WTC11 (cell line): ENCODE measurements around the gene EYS. TPM values are rescaled to one million over a fixed set of nuclear protein-coding genes. Genes with fewer than 3 reads are reported as not detected.

Experiments
- ATAC-seq: fragments of 200-7000 bp; cut with Tn5 transposase; 2 replicates; pipeline ENCODE4 v1.10.0; 2021; ENCODE audit warnings: mild to moderate bottlenecking, moderate library complexity
- CTCF ChIA-PET: fragments of 300-600 bp; sonication (Branson Sonifier 250); formaldehyde crosslinking; loops from one replicate; lab custom pipeline; 2021; ENCODE audit warnings: antibody characterized with exemption; lab: Charles Lee
- POLR2A ChIA-PET: fragments of 350-600 bp; sonication (Branson Sonifier 250); formaldehyde crosslinking; loops from one replicate; lab custom pipeline; 2021; ENCODE audit warnings: antibody characterized with exemption; lab: Charles Lee
- DNase-seq: peaks from one replicate; pipeline ENCODE4 v3.0.0; 2021; ENCODE audit warnings: low spot score
- H3K27ac Mint-ChIP-seq: 2 replicates; pipeline ENCODE4 v1.8.0; 2021; ENCODE audit warnings: mixed read lengths
- H3K27me3 Mint-ChIP-seq: 2 replicates; pipeline ENCODE4 v1.8.0; 2021; ENCODE audit warnings: low read depth, mild to moderate bottlenecking, moderate library complexity, mixed read lengths
- H3K36me3 Mint-ChIP-seq: 2 replicates; pipeline ENCODE4 v1.8.0; 2021; ENCODE audit warnings: mixed read lengths
- H3K4me1 Mint-ChIP-seq: 2 replicates; pipeline ENCODE4 v1.8.0; 2022; ENCODE audit warnings: mixed read lengths
- H3K4me3 Mint-ChIP-seq: 2 replicates; pipeline ENCODE4 v1.8.0; 2021; ENCODE audit warnings: mild to moderate bottlenecking, moderate library complexity, mixed read lengths
- H3K9me3 Mint-ChIP-seq: 2 replicates; pipeline ENCODE4 v1.8.0; 2021; ENCODE audit warnings: mixed read lengths
- ELF4 ChIP-seq: sonication (generic); formaldehyde crosslinking; IDR thresholded peaks from 2 replicates; pipeline ENCODE4 v1.8.1; 2022; ENCODE audit warnings: low read depth, mild to moderate bottlenecking, moderate library complexity, missing genetic modification reagents
- EMX1 ChIP-seq: fragments of 250-450 bp; sonication (Bioruptor Pico); IDR thresholded peaks from 2 replicates; pipeline ENCODE4 v1.8.0; 2021; ENCODE audit warnings: mild to moderate bottlenecking
- ETV6 ChIP-seq: sonication (generic); formaldehyde crosslinking; IDR thresholded peaks from 2 replicates; pipeline ENCODE4 v1.8.1; 2022; ENCODE audit warnings: mild to moderate bottlenecking, missing genetic modification reagents
- FOXJ3 ChIP-seq: sonication (generic); formaldehyde crosslinking; IDR thresholded peaks from 2 replicates; pipeline ENCODE4 v1.9.0; 2021; ENCODE audit warnings: missing genetic modification reagents, mild to moderate bottlenecking, borderline replicate concordance
- JAZF1 ChIP-seq: fragments of 250-450 bp; sonication (Bioruptor Pico); IDR thresholded peaks from 2 replicates; pipeline ENCODE4 v1.9.0; 2021; ENCODE audit warnings: moderate library complexity, mild to moderate bottlenecking, inconsistent platforms
- KAT7 ChIP-seq: sonication (generic); formaldehyde crosslinking; IDR thresholded peaks from 2 replicates; pipeline ENCODE4 v1.8.1; 2023; ENCODE audit warnings: missing genetic modification reagents, mild to moderate bottlenecking, borderline replicate concordance
- NFATC4 ChIP-seq: fragments of 250-450 bp; sonication (Bioruptor Pico); IDR thresholded peaks from 2 replicates; pipeline ENCODE4 v1.9.0; 2021; ENCODE audit warnings: mild to moderate bottlenecking
- NFE2L1 ChIP-seq: sonication (generic); formaldehyde crosslinking; IDR thresholded peaks from 2 replicates; pipeline ENCODE4 v1.8.1; 2023; ENCODE audit warnings: missing genetic modification reagents
- NR2C2 ChIP-seq: sonication (generic); formaldehyde crosslinking; IDR thresholded peaks from 2 replicates; pipeline ENCODE4 v1.8.0; 2022; ENCODE audit warnings: mild to moderate bottlenecking, missing genetic modification reagents
- RELA ChIP-seq: sonication (generic); formaldehyde crosslinking; IDR thresholded peaks from 2 replicates; pipeline ENCODE4 v1.8.1; 2022; ENCODE audit warnings: missing genetic modification reagents, mild to moderate bottlenecking, borderline replicate concordance
- TEAD1 ChIP-seq: sonication (generic); formaldehyde crosslinking; IDR thresholded peaks from 2 replicates; pipeline ENCODE4 v1.8.0; 2022; ENCODE audit warnings: mild to moderate bottlenecking, missing genetic modification reagents
- TP53 ChIP-seq: sonication (generic); formaldehyde crosslinking; IDR thresholded peaks from 2 replicates; pipeline ENCODE4 v1.8.1; 2023; ENCODE audit warnings: mild to moderate bottlenecking, missing genetic modification reagents
- ZNF317 ChIP-seq: sonication (generic); formaldehyde crosslinking; IDR thresholded peaks from 2 replicates; pipeline ENCODE4 v1.8.1; 2023; ENCODE audit warnings: low read depth, mild to moderate bottlenecking, moderate library complexity, missing genetic modification reagents, borderline replicate concordance
- ZNF396 ChIP-seq: fragments of 250-450 bp; sonication (Bioruptor Pico); IDR thresholded peaks from 2 replicates; pipeline ENCODE4 v1.8.0; 2021; ENCODE audit warnings: mild to moderate bottlenecking, moderate library complexity, borderline replicate concordance
- ZNF416 ChIP-seq: fragments of 250-450 bp; sonication (Bioruptor Pico); IDR thresholded peaks from 2 replicates; pipeline ENCODE4 v1.9.0; 2021; ENCODE audit warnings: mild to moderate bottlenecking, inconsistent platforms
- ZNF423 ChIP-seq: fragments of 250-450 bp; sonication (Bioruptor Pico); IDR thresholded peaks from 2 replicates; pipeline ENCODE4 v2.1.2; 2022; ENCODE audit warnings: mild to moderate bottlenecking, moderate library complexity
- ZNF671 ChIP-seq: fragments of 250-450 bp; sonication (Bioruptor Pico); IDR thresholded peaks from 2 replicates; pipeline ENCODE4 v1.8.0; 2021; ENCODE audit warnings: mild to moderate bottlenecking
- total RNA-seq: library from RNA; stranded (reverse); gene quantifications from 3 replicates; pipeline ENCODE4 v1.2.3, GENCODE V29; 2021
- TF ChIP-seq, protein P1 (sequence below): sonication (generic); formaldehyde crosslinking; IDR thresholded peaks from 2 replicates; pipeline ENCODE4 v1.8.1; 2022; ENCODE audit warnings: mild to moderate bottlenecking, missing genetic modification reagents, moderate library complexity, borderline replicate concordance
- TF ChIP-seq, protein P2 (sequence below): sonication (generic); formaldehyde crosslinking; IDR thresholded peaks from 2 replicates; pipeline ENCODE4 v1.8.1; 2023; ENCODE audit warnings: mild to moderate bottlenecking, missing genetic modification reagents
- TF ChIP-seq, protein P3 (sequence below): sonication (generic); formaldehyde crosslinking; IDR thresholded peaks from 2 replicates; pipeline ENCODE4 v1.8.0; 2022; ENCODE audit warnings: mild to moderate bottlenecking, missing genetic modification reagents
- TF ChIP-seq, protein P4 (sequence below): sonication (generic); formaldehyde crosslinking; IDR thresholded peaks from 2 replicates; pipeline ENCODE4 v1.8.1; 2022; ENCODE audit warnings: low read depth, missing genetic modification reagents, borderline replicate concordance
- TF ChIP-seq, protein P5 (sequence below): fragments of 250-450 bp; sonication (Bioruptor Pico); conservative IDR thresholded peaks from 2 replicates; pipeline ENCODE4 v1.9.0; 2021; ENCODE audit warnings: mild to moderate bottlenecking
- TF ChIP-seq, protein P6 (sequence below): sonication (generic); formaldehyde crosslinking; IDR thresholded peaks from 2 replicates; pipeline ENCODE4 v1.8.0; 2023; ENCODE audit warnings: missing genetic modification reagents

EYS gene
- total RNA-seq, 1 experiment from 2014 or later = not detected

DNA sequence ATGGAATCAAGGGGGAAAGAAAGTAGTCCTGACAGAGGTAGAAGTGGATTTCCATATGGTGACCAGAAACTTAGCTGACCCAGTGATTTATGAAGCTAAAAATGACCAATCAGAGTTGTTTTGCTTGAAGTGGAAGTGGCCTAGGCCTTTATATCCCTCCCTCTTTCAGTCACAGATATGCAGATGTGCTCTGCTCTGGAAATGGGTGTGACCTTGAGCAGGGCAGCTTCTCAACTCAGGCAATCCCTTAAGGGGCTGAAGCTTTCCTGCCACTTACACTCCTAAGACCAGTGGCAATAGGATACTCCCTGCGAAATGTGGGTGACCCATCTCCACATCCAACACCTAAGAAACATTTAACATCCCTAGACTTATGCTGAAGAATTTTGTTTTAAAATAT is 256.6 kb downstream of the EYS start (continued):
- TF ChIP-seq, protein P1, sequence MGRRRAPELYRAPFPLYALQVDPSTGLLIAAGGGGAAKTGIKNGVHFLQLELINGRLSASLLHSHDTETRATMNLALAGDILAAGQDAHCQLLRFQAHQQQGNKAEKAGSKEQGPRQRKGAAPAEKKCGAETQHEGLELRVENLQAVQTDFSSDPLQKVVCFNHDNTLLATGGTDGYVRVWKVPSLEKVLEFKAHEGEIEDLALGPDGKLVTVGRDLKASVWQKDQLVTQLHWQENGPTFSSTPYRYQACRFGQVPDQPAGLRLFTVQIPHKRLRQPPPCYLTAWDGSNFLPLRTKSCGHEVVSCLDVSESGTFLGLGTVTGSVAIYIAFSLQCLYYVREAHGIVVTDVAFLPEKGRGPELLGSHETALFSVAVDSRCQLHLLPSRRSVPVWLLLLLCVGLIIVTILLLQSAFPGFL (CRISPR knock-in tag) = no peak
- TF ChIP-seq, protein P2, sequence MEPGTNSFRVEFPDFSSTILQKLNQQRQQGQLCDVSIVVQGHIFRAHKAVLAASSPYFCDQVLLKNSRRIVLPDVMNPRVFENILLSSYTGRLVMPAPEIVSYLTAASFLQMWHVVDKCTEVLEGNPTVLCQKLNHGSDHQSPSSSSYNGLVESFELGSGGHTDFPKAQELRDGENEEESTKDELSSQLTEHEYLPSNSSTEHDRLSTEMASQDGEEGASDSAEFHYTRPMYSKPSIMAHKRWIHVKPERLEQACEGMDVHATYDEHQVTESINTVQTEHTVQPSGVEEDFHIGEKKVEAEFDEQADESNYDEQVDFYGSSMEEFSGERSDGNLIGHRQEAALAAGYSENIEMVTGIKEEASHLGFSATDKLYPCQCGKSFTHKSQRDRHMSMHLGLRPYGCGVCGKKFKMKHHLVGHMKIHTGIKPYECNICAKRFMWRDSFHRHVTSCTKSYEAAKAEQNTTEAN (CRISPR knock-in tag) = no peak
- no peak for TF ChIP-seq ELF4 (CRISPR knock-in tag)
- no peak for TF ChIP-seq KAT7

DNA sequence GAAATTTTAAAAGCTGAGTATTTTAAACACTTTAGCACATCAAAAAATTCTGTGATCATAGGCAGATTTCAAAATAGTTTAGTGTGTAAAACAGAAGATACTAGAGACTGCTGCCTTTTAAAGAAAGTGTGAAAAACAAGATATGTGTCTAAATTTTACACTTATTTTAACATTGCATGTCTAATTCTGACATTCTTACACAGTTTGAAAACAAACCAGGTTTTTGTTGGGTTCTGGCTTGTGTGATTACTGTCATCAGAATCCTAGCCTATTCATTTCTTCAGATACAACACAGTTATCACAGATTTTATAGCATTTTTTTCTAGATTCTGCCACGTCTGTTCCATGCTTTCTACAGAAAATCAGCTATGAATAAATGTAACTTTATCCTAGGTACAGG is 257.1 kb downstream of the EYS start:
- Mint-ChIP-seq H3K27me3 (no peaks in the 10 kb centered on the region), H3K9me3 (peaks cover 35% of the 10 kb centered on the region), H3K4me1 (peaks cover 32% of the 10 kb centered on the region), H3K4me3 (no peak overlapping the region), H3K27ac (no peak overlapping the region), H3K36me3 (peaks cover 15% of the 10 kb centered on the region)
- TF ChIP-seq, protein P1 (CRISPR knock-in tag) = no peak
- TF ChIP-seq, protein P3, sequence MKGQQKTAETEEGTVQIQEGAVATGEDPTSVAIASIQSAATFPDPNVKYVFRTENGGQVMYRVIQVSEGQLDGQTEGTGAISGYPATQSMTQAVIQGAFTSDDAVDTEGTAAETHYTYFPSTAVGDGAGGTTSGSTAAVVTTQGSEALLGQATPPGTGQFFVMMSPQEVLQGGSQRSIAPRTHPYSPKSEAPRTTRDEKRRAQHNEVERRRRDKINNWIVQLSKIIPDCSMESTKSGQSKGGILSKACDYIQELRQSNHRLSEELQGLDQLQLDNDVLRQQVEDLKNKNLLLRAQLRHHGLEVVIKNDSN = no peak
- TF ChIP-seq ZNF396 (CRISPR knock-in tag) = no peak
- TF ChIP-seq TP53 = no peak
- TF ChIP-seq FOXJ3 (CRISPR knock-in tag) = no peak
- no peak for TF ChIP-seq ZNF317 (CRISPR knock-in tag)
- no peak for TF ChIP-seq ETV6 (CRISPR knock-in tag)
- TF ChIP-seq, protein P4, sequence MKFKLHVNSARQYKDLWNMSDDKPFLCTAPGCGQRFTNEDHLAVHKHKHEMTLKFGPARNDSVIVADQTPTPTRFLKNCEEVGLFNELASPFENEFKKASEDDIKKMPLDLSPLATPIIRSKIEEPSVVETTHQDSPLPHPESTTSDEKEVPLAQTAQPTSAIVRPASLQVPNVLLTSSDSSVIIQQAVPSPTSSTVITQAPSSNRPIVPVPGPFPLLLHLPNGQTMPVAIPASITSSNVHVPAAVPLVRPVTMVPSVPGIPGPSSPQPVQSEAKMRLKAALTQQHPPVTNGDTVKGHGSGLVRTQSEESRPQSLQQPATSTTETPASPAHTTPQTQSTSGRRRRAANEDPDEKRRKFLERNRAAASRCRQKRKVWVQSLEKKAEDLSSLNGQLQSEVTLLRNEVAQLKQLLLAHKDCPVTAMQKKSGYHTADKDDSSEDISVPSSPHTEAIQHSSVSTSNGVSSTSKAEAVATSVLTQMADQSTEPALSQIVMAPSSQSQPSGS (CRISPR knock-in tag) = no peak
- TF ChIP-seq ZNF671 = no peak
- TF ChIP-seq, protein P5, sequence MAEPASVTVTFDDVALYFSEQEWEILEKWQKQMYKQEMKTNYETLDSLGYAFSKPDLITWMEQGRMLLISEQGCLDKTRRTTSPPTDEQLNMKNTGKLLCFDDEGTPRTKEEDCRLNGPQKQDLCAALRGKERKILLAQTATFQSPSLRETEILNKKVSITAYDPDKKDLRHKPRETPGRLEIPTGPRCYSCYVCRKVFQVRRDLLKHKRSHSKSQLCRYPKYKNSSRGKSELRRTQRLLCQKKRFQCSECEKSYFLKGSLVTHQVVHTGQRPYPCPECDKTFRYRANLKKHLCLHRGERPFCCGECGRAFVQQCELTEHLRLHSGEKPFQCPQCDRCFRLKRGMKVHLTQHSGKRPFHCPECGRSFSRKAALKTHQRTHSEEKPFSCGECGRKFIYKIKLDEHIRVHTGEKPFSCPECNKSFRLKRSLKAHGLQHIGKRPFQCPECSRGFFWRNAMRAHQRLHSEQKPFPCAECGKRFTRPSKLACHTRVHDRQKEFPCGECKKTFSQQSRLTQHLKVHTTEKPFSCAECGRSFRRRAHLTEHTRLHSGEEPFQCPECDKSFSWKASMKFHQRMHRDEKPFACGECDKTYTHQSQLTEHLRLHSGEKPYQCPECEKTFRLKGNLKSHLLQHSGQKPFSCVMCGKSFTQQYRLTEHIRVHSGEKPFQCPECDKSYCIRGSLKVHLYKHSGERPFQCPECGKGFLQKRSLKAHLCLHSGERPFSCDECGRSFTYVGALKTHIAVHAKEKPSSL (CRISPR knock-in tag) = no peak
- no peak for TF ChIP-seq ZNF423 (CRISPR knock-in tag)
- no peak for TF ChIP-seq TEAD1 (CRISPR knock-in tag)
- TF ChIP-seq EMX1 = no peak
- TF ChIP-seq NR2C2 (CRISPR knock-in tag) = no peak
- TF ChIP-seq ZNF416 (CRISPR knock-in tag) = no peak
- TF ChIP-seq JAZF1 (CRISPR knock-in tag) = no peak
- no peak for TF ChIP-seq NFATC4 (CRISPR knock-in tag)
- TF ChIP-seq NFE2L1 (CRISPR knock-in tag) = no peak
- TF ChIP-seq, protein P6, sequence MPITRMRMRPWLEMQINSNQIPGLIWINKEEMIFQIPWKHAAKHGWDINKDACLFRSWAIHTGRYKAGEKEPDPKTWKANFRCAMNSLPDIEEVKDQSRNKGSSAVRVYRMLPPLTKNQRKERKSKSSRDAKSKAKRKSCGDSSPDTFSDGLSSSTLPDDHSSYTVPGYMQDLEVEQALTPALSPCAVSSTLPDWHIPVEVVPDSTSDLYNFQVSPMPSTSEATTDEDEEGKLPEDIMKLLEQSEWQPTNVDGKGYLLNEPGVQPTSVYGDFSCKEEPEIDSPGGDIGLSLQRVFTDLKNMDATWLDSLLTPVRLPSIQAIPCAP (CRISPR knock-in tag) = no peak
- TF ChIP-seq RELA (CRISPR knock-in tag) = no peak
- ChIA-PET POLR2A (no interaction called here), CTCF (no interaction called here)
- no peak for DNase-seq
- ATAC-seq = no peak
